IPS DF 6.9 (cell line): ENCODE data around the gene SASH3.

ENCODE experiments used
- DNase-seq: peaks from one replicate; pipeline ENCODE4 v3.0.0-alpha.2; 2013; ENCODE audit warnings: low read depth, low spot score
- H3K27ac ChIP-seq: one replicate; pipeline ENCODE4 v1.5.1; 2013; ENCODE audit warnings: low read length, control low read depth
- H3K27me3 ChIP-seq: 2 replicates; pipeline ENCODE4 v1.6.1; 2013; ENCODE audit warnings: mild to moderate bottlenecking, low read length; ENCODE audit not compliant: control insufficient read depth, insufficient read depth
- H3K36me3 ChIP-seq: 2 replicates; pipeline ENCODE4 v1.6.1; 2013; ENCODE audit warnings: low read length; ENCODE audit not compliant: control insufficient read depth, insufficient read depth
- H3K4me1 ChIP-seq: 2 replicates; pipeline ENCODE4 v1.6.1; 2013; ENCODE audit warnings: low read length; ENCODE audit not compliant: control insufficient read depth, insufficient read depth
- H3K4me3 ChIP-seq: 2 replicates; pipeline ENCODE4 v1.5.1; 2013; ENCODE audit warnings: mild to moderate bottlenecking, low read length
- H3K9me3 ChIP-seq: 2 replicates; pipeline ENCODE4 v1.6.1; 2013; ENCODE audit warnings: low read length, inconsistent platforms; ENCODE audit not compliant: control insufficient read depth, insufficient read depth
- WGBS: extraction: QIAGEN DNeasy Blood & Tissue Kit; methylation state at CpG from one replicate; pipeline ENCODE4 v1.1.7; 2013; ENCODE audit warnings: mixed read lengths, missing lambda C conversion rate; ENCODE audit not compliant: insufficient read length, insufficient coverage; 5-methylcytosine and 5-hydroxymethylcytosine counted together

SASH3 gene

GRCh38 chrX:129743821-129744220 lies 35.9 kb upstream of the SASH3 start:
- H3K27ac ChIP-seq, result no peak overlapping the region
- no peaks in the 10 kb centered on the region for H3K9me3 ChIP-seq
- H3K4me3 ChIP-seq, result no peak overlapping the region
- no peaks in the 10 kb centered on the region for H3K27me3 ChIP-seq
- H3K4me1 ChIP-seq, result no peaks in the 10 kb centered on the region
- no peaks in the 10 kb centered on the region for H3K36me3 ChIP-seq
- no peak for DNase-seq
- WGBS, result no CpG with 5 or more reads among the region's 4 CpGs

DNA sequence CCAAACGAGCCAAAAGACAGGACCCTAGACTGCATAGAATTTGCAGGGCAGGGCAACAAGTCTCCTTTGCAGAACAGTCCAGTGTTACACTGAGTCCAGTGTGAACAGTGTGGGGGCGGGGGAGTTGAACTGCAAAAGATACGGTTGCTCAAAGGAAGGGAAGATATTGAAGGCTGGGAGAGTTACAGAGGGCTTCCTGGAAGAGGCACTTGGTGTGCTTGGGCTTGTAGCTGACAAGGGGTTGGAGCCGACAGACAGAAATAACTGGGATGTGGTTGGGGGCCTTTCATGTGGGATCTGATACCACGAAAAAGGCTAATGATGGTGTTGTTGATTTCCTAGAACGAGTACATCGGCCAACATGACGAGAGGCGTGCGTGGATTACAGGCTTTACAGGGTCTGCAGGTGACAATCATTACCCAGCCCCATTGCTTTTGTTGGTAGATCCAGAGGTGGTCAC lies 34.9 kb upstream of the SASH3 start:
- no peaks in the 10 kb centered on the region for H3K4me1 ChIP-seq
- no peak overlapping the region for H3K4me3 ChIP-seq
- no CpG with 5 or more reads among the region's 10 CpGs for WGBS
- no peaks in the 10 kb centered on the region for H3K27me3 ChIP-seq
- H3K36me3 ChIP-seq, result no peaks in the 10 kb centered on the region
- no peak overlapping the region for H3K27ac ChIP-seq
- H3K9me3 ChIP-seq, result no peaks in the 10 kb centered on the region
- DNase-seq, result no peak

GRCh38 chrX:129746557-129747470 lies 32.9 kb upstream of the SASH3 start:
- Histone ChIP-seq H3K27me3 (no peaks in the 10 kb centered on the region), H3K27ac (no peak overlapping the region), H3K36me3 (no peaks in the 10 kb centered on the region), H3K9me3 (no peaks in the 10 kb centered on the region), H3K4me3 (no peak overlapping the region), H3K4me1 (no peaks in the 10 kb centered on the region)
- WGBS, result no CpG with 5 or more reads among the region's 7 CpGs
- DNase-seq, result no peak

DNA sequence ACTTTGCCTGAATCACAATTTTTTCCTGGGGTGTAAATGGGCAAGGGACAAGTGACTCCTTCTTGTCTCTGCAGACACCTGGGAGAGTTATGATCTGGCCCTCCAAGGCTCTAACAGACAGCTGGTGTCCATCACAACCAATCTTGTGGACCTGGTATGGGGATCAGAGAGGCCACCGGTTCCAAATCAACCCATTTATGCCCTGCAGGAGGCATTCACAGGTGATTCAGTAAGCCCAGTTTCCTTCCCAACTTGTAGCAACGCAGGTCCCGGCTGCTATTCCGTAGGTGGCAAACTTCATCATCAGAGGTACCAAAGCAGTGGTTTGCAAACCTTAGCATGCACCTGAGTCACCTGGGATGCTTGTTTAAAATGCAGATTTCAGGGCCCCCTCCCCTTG lies 32.2 kb upstream of the SASH3 start:
- Histone ChIP-seq H3K36me3 (no peaks in the 10 kb centered on the region), H3K27ac (no peak overlapping the region), H3K4me3 (no peak overlapping the region), H3K9me3 (no peaks in the 10 kb centered on the region), H3K4me1 (no peaks in the 10 kb centered on the region), H3K27me3 (no peaks in the 10 kb centered on the region)
- no peak for DNase-seq
- WGBS, result no CpG with 5 or more reads among the region's 4 CpGs

DNA sequence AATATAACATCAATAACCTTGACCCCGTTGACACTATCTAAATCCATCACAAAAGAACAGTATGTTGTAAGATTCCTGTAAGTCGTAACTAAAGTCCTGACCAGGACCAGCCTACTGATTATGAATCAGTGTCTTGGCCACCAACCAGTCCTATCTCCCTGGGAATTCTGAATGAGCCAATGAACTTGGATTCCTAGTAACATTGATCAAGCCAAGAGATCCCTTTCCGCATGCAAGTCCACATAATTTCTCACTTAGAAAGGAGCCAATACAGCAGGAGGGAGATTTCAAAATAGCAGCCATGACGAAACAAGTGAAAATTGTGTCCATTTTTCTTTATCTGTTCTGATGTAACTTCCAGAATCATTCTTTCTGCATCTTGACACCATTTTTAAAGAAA lies 31.4 kb upstream of the SASH3 start:
- no CpG with 5 or more reads among the region's 4 CpGs for whole genome bisulfite sequencing
- no peak overlapping the region for H3K27ac ChIP-seq
- no peaks in the 10 kb centered on the region for H3K9me3 ChIP-seq
- no peaks in the 10 kb centered on the region for H3K36me3 ChIP-seq
- no peak for DNase-seq
- no peaks in the 10 kb centered on the region for H3K27me3 ChIP-seq
- H3K4me1 ChIP-seq, result no peaks in the 10 kb centered on the region
- H3K4me3 ChIP-seq, result no peak overlapping the region

- H3K4me1 ChIP-seq, result no peaks in the 10 kb centered on the region
- H3K4me3 ChIP-seq, result no peak overlapping the region
- no peaks in the 10 kb centered on the region for H3K27me3 ChIP-seq
- WGBS, result no CpG with 5 or more reads among the region's 2 CpGs
- H3K36me3 ChIP-seq, result no peaks in the 10 kb centered on the region
- H3K9me3 ChIP-seq, result no peaks in the 10 kb centered on the region
- no peak overlapping the region for H3K27ac ChIP-seq
- no peak for DNase-seq
Measured at GRCh38 chrX:129749069-129749468, 30.7 kb upstream of the SASH3 start.

DNA sequence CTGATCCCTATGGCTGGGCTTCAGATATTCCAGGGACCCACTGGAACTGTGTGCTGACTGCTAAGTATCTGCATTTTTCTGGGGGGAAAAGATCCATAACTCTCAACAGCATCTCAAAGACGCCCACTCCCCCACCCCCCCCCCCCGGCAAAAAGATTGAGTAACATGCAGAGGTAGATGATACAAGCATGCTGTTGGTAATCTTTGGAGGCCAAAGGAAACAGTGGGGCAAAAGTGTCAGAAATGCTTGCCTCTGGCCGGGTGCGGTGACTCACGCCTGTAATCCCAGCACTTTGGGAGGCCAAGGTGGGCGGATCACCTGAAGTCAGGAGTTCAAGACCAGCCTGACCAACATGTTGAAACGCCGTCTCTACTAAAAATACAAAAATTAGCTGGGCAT lies 28.8 kb upstream of the SASH3 start:
- WGBS, result no CpG with 5 or more reads among the region's 8 CpGs
- no peaks in the 10 kb centered on the region for H3K4me1 ChIP-seq
- DNase-seq, result no peak
- H3K36me3 ChIP-seq, result no peaks in the 10 kb centered on the region
- H3K27me3 ChIP-seq, result no peaks in the 10 kb centered on the region
- no peaks in the 10 kb centered on the region for H3K9me3 ChIP-seq
- H3K4me3 ChIP-seq, result no peak overlapping the region
- no peak overlapping the region for H3K27ac ChIP-seq

DNA sequence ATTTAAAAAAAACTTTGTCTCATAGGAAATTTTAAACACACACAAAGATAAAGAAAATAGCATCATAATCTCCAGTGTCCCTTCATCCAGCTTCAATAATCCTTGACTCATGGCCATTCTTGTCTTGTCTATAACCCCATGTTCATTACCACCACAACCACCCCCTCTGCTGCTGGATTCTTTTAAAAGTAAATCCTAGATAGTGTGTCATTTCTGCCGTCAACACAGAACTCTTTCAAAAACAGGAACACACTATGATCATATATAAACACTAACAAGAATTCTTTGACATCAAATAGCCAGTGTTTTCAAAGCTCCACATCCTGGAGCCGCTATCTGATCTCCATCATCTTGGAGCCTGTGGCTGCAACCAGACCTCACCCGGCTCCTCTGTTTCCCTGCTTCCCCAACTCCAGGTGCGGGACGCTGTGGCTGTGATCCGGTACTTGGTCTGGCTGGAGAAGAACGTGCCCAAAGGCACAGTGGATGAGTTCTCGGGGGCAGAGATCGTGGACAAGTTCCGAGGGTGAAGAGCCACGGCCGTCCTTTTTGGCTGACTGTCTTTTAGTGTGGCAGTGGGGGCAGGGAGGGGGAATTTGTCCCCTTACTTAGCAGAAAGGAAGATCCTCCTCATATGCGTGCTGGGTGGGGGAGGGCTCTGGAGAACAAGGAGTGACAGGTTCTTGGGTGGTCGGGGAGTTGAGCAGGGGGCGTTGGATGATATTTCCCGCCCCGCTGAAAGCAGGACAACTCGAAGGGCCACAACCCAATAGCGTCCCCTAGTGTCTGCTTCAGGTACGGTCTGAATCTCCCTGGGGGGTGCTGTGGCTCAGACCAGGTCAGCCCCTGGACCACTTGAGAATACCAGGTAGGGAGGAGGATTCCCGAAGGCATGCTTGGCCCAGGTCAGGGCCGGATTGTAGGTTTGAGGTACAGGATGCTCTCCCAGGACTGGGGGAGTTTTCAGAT lies 25.4 kb upstream of the SASH3 start:
- no peak overlapping the region for H3K4me3 ChIP-seq
- no peak overlapping the region for H3K27ac ChIP-seq
- no peaks in the 10 kb centered on the region for H3K27me3 ChIP-seq
- DNase-seq, result no peak
- H3K9me3 ChIP-seq, result no peaks in the 10 kb centered on the region
- no peaks in the 10 kb centered on the region for H3K4me1 ChIP-seq
- no peaks in the 10 kb centered on the region for H3K36me3 ChIP-seq
- no CpG with 5 or more reads among the region's 22 CpGs for WGBS

DNA sequence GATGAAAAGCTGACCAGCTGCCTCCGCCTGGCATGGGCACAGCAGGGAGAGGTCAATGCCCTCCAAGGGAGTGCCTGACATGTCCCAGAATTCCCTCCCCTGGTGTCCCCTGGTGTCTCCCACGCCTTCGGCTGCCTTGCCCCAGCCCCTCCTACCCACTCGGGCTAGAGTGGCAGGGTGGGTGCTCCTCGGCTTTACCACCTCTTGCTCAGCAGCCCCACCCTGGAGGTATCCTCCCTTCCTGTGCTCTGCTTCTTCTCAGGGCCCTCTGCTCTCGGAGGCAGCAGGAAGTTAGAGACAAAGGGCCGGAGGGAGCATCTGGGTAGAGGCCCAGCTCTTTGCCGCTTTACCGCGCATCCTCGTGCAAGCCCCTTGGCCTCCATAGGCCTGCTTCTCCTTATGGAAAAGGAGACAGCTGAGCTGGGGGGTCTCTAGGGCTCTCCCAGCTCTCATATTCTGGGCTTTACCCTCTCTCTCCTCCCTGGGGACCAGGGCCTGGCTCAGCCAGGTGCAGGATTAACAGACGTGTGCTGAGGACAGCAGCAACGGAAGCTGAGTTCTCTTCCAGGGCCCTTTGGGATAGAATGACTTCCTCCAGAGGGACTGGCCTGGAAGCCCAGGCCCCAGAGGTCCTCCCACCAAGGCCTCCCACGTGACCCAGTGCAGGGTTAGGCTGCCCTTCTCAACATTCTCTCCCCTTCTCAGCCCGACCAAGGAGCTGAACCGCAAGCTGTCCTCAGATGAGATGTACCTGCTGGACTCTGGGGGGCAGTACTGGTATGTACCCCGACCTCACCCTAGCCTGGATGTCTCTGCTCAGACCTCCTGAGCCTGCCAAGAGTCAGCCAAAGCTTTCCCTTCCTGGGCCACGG lies 23.7 kb upstream of the SASH3 start:
- Histone ChIP-seq H3K9me3 (no peaks in the 10 kb centered on the region), H3K4me1 (no peaks in the 10 kb centered on the region), H3K4me3 (no peak overlapping the region), H3K27ac (no peak overlapping the region), H3K36me3 (no peaks in the 10 kb centered on the region), H3K27me3 (no peaks in the 10 kb centered on the region)
- no CpG with 5 or more reads among the region's 18 CpGs for WGBS
- no peak for DNase-seq
